ENCODE data around the gene GHR.

GHR gene

DNA sequence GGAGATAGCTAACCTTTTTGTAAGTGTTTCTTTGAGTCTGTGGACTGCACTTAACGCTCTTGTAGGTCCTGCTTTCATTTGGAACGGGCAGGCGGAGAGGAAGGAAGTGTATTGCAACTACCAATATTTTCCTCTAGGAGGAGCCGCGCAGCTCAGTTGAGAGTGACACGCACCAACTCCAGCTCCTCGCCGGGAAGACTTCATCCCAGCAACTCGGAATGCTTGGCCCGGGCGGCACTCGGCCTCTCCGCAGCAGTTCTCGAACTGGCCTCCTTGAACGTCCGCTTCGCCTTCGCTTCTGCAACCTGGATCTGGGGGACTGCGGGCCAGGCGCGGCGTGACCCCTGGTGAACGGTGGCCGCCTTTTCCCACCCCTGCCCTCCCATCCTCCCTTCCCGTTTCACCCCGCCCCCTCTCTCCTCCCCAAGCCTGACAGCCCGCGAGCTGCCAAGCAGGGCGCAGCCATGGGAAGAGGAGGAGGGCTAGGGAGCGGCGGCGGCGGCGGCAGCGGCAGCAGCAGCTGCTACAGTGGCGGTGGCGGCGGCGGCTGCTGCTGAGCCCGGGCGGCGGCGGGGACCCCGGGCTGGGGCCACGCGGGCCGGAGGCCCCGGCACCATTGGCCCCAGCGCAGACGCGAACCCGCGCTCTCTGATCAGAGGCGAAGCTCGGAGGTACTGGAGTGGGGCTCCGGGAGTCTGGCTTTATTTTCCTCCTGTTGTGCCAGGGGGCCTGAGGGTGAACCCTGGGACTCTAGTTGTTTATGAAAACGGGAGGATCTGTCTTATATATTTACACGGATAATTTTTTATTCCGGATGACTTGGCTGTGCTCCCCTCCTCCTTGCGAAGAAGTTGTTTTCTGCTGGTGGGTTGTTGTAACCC lies at the start of gene GHR:
TSS of gene GHR (plus strand) at position 155 of the 881 bp plus-strand sequence. CDS start 142,436 bp downstream, outside the sequence.
- DNase-seq, result peak; percentile 83

GRCh38 chr5:42374679-42375273 lies 48.5 kb upstream of the GHR start:
- DNase-seq, result no peak

DNA sequence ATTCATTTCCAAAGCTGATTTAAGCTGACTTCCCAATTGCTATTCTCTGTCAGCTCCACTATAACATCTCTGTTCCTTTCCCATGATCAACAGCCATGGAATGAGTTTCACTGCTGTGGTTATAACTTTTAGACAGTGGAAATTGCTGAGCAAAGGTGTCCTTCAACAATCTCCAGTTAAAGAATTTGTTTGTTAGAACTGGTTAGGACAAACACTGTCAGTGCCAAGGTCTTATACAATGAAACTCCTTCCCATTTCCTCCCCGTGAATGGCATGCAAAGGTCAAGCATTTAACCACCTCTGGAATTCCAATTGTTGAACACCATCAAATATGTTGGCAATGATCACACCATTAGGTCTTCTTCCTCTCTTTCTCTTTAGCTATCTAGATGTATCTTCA lies 45.7 kb upstream of the GHR start:
- DNase-seq, result no peak

- no peak for DNase-seq
Observed at GRCh38 chr5:42381973-42382372, 41.3 kb upstream of the GHR start.

DNA sequence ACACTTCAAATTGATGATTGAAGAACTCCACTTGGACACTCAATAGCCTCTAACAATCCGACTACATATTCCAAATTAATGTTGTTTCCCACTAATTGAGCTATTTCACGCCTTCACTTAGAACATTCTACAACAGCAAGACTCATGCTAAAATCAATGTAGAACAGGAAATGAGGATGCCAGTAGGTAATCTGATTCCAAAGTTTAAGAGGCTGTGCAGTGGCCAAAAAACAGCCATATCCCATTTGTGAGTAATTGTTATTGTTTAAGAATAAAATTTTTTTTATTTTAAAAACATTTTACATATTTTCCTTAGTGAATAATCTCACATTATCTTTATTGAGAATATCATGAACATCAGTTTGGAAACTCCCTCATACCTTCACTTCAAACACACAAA lies 35.7 kb upstream of the GHR start:
- DNase-seq, result no peak

- no peak for DNase-seq
Observed at GRCh38 chr5:42390115-42390514, 33.1 kb upstream of the GHR start.

DNA sequence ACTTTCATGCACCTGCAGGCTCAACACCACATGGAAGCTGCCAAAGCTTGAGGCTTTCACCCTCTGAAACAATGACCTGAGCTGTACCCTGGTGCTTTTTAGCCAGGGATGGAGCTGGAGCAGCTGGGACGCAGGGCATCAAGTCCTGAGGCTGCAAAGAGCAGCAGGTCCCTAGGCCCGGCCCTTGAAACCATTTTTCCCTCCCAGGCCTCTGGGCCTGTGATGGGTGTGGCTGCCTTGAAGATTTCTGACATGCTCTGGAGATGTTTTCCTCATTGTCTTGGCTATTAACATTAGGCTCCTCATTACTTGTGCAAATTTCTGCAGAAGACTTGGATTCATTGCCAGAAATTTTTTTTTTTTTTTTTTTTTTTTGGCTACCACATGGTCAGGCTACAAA lies 30.3 kb upstream of the GHR start:
- no peak for DNase-seq

DNA sequence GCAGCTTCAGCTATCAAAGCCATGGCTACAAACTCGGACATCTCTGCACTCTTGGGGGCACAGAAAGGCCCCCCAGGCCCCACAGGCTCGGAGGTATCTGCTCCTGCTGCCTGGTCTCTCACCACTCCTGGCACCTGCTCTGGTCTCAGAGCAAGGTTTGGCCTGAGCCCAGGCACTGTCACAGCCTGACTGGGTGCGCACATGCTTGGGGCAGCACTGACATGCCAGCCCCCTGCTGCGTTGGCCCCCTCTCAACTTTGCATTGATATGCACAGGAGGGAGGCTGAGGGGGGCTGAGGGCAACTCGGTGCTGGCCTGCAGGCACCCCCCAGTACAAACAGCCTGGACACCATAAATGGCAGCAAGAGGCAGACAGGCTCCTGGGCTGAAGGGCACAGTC lies 27.1 kb upstream of the GHR start:
- no peak for DNase-seq

- no peak for DNase-seq
Observed at GRCh38 chr5:42397267-42397666, 26.0 kb upstream of the GHR start.

DNA sequence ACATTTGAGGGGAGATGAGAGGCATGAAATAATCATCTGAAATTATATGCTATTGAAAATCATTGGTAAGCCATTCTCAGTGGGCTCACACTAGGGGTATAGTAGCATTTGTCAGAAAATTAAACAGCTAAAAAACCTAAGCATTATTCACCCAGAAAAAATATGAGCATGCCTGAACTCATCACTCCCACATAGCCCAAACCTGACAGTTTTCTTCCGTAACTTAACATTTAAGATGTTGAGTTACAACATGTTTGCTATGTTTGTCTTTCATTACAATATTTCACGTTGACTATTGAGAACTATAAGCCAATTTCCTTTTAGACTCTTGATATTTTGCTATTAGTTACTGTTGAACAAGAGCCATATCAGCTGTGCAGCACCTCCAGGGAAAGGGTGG lies 23.5 kb upstream of the GHR start:
- DNase-seq, result no peak

GRCh38 chr5:42400474-42400873 lies 22.8 kb upstream of the GHR start:
- DNase-seq, result no peak

DNA sequence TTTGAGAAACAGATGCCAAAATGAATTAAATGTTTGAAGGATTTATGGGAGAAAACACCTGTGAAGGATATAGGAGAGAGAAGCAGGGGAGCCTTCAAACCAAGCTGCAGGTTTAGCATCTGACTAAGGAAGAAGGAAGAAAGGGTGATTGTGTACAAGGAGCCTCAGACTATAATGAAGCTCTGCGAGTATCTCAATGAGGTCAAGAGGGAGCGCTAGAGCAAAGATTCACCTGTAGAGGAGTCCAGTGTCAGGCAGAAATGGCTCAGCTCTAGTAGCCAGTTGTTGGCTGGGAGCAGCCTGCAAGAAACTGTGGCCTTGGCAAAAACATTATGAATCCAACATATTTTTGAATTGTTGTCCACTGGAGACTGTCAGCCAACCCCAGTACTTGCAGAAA lies 20.0 kb upstream of the GHR start:
- no peak for DNase-seq

GRCh38 chr5:42404366-42404765 lies 18.9 kb upstream of the GHR start:
- no peak for DNase-seq

DNA sequence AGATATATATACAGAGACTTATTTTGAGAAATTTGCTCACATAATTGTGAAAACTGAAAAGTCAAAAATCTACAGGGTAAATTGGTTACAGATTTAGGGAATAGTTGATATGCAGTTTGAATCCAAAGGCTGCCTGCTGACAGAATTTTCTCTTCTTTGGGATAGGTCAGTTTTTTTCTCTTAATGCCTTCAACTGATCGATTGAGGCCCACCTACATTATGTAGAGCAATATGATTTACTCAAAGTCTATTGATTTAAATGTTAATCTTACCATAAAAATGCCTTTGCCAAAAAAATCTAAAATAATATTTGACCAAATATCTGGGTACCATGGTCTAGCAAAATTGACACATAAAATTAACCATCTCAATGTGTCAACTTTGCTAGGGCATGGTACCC lies 3.9 kb upstream of the GHR start:
- DNase-seq, result no peak

DNA sequence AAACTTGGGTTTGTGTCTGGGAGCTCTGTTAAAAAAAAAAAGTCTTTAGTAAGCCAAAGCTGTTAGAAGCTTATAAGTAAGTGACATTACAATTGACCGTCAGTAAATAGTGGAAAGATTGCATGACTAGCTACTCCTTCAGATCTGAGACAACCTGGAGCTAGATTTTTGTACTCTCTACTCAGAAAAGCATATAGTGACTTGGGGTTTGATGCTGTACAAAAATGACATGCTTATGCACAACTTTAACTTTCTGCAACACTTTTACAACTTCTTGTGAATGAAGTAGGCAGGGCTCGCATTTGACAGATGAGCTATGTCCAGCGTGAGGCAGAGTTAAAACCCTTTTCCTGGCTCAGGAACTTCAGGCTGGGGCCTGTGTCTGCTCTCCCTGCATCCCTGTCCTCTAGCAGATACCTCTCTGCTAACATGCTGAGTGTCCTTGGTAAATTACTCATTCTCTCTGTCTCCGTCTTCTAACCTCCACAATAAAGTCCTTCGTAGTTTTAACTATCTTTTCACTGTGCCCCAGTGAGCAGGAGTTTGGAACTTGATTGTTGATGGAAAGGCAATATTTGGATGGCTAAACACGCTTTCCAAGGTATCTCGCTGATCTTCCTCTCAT lies 471 bp upstream of the GHR start:
- no peak for DNase-seq

GRCh38 chr5:42426016-42426415 lies 2.8 kb downstream of the GHR start:
- no peak for DNase-seq

- no peak for DNase-seq
Observed at GRCh38 chr5:42429694-42430093, 6.5 kb downstream of the GHR start.

GRCh38 chr5:42434047-42434724 lies 10.9 kb downstream of the GHR start:
- no peak for DNase-seq

GRCh38 chr5:42436051-42436450 lies 12.8 kb downstream of the GHR start:
- no peak for DNase-seq

GRCh38 chr5:42454216-42454995 lies 31.2 kb downstream of the GHR start:
- peak; percentile 4 for DNase-seq

DNA sequence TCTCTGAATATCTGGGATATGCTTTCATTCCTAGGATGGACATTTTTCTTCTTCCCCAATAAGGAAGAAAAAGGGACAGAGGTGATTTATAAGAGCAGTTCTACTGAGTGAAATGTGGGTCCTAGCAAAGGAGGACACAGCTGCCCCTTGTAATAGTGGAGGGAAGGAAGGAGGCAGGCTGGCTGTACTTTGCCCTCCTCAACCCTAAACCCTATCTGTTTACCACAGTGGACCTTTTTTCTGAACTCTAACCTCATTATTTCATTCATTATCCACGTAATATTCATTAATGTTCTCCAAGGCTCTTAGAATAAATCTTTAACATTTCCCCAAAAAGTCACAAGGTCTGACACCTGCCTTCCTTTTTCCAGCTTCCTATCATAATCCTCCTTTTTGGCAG lies 37.8 kb downstream of the GHR start:
- DNase-seq, result no peak

DNA sequence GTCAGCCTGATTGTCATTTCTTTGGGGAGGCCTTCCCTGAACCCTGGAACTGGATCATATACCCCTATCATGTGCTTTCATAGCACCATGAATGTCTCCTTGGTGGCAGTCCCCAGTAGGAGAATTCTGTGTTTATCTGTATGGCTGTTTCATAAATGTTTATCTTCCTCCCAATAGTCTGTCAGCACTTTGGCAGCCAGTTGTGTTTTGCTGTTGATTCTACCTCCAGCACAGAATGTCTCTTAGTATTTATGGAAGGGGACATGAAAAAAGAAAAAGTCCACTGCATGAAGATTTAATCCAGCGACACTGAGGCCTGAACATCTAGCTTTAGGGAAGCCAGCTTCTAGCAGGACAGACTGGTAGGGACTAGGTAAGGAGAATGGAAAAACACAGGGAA lies 38.3 kb downstream of the GHR start:
- no peak for DNase-seq

DNA sequence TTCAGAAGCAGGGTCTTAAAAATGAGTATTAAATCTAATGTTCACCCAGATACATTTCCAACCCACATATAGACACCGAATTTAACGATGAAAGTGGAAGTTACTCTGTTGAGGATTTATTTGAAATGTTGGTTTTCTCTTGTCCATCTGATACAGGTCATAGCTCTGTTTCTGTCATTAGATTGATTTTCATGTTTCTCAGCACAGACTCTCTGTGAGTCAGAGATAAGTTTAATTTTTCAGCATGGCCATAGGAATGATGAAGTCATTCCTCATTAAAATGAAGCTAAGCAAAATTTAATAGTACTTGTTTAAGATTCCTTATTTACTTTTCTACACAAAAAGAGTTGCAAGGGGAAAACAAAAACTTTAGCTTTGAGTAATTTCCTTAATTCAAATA lies 38.8 kb downstream of the GHR start:
- no peak for DNase-seq

Measured in hematopoietic multipotent progenitor cell treated with erythropoietin and hydrocortisone succinate and interleukin-3 and kit ligand, for 4 days (in vitro differentiated cells).